ENCODE data around the gene BTRC. TPM values are rescaled to one million over a fixed set of nuclear protein-coding genes. Genes with fewer than 3 reads are reported as not detected.

The BTRC gene
- total RNA-seq, 6 experiments from 2014 or later: 4.8 to 8.4 (median 6.5) TPM

DNA sequence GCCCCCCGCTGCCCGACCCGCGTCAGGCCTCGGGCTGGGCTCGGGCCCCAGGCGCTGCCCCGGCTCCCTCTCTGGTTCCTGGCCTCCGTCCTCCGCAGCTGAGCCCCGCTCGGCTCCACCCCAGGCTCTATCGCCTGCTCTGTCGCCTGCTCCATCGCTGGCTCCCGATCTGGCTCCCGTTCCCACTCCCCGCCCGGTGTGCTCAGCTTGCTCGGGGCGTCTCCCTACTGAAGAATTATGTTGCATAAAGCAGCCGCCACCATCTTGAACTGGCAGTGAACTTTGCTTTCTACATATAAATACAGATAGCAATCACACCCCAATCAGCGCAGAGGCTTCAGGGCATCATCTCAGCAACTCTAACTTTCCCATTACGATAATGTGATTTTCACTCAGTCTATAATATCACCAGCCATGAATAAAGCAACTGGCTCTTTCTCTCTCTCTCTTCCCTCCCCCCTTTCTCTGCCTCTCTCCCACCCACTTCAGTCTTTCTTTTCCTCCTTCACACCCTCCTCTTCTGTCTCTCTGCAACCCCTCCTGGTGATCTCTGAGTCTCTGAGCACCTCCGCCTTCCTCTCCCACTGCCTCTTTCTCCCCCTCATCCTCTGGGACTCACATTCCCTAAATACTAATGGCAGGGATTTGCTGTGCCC lies 43.3 kb upstream of the BTRC start:
- intact Hi-C loops (cut with DNase I): no loop called here
- DNase-seq (no peak), ATAC-seq (no peak)
- Histone ChIP-seq H3K4me3 (no peak overlapping the region), H3K27ac (no peak overlapping the region), H3K9me3 (no peaks in the 10 kb centered on the region), H3K27me3 (no peaks in the 10 kb centered on the region), H3K4me1 (no peaks in the 10 kb centered on the region), H3K36me3 (no peaks in the 10 kb centered on the region)
- WGBS (ENCODE audit: insufficient coverage, low coverage, low lambda C conversion rate, missing lambda C conversion rate): 7% methylated on average over 8 of the region's 25 CpGs
- TF ChIP-seq, protein P1, sequence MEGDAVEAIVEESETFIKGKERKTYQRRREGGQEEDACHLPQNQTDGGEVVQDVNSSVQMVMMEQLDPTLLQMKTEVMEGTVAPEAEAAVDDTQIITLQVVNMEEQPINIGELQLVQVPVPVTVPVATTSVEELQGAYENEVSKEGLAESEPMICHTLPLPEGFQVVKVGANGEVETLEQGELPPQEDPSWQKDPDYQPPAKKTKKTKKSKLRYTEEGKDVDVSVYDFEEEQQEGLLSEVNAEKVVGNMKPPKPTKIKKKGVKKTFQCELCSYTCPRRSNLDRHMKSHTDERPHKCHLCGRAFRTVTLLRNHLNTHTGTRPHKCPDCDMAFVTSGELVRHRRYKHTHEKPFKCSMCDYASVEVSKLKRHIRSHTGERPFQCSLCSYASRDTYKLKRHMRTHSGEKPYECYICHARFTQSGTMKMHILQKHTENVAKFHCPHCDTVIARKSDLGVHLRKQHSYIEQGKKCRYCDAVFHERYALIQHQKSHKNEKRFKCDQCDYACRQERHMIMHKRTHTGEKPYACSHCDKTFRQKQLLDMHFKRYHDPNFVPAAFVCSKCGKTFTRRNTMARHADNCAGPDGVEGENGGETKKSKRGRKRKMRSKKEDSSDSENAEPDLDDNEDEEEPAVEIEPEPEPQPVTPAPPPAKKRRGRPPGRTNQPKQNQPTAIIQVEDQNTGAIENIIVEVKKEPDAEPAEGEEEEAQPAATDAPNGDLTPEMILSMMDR (IDR thresholded peaks at IDR 0.05): no peak
- no peak for TF ChIP-seq POLR2A (IDR thresholded peaks at IDR 0.05)

DNA sequence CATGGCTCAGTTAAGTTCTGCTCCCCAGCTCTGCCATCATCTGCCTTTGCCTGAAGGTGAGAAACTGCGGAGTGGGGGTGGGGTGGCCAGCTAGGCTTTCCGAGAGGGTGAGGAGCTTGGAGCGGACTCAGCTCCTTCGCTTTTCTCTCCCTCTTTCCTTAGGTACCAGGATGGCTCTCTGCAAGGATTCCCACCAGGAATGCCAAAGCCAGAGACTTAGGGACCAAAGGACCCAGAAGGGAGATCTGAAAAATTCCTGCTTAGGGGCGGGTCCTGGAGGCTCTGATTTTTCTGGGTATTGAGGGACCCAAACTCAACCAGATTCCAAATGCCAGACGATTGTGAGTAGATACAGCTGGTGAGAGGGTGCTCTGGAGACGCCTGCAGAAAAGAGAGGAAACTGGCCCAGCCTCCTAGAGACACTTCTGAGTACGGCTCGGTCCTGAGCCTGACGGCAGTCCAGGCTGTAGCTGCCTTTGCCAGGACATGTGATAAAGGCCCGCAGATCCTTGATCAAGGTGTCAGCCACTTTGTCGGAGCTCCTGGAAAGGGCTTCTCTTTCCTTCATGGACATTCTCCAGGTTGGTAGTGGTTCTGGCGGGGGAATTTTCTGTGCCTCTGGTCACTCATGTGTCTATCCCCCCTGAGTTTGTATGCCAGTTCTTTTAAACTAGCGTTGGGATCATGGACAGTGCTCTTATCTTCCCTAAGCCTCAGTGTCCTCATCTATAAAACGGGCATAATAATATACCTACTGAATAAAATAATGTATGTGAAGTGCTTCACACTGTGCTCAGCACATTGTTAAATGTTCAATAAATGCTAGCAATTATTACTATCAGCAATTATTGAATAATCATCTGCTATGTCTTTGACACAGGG lies 42.5 kb upstream of the BTRC start:
- DNase-seq: no peak
- 19% methylated on average over 11 of the region's 15 CpGs for WGBS (ENCODE audit: insufficient coverage, low coverage, low lambda C conversion rate, missing lambda C conversion rate)

DNA sequence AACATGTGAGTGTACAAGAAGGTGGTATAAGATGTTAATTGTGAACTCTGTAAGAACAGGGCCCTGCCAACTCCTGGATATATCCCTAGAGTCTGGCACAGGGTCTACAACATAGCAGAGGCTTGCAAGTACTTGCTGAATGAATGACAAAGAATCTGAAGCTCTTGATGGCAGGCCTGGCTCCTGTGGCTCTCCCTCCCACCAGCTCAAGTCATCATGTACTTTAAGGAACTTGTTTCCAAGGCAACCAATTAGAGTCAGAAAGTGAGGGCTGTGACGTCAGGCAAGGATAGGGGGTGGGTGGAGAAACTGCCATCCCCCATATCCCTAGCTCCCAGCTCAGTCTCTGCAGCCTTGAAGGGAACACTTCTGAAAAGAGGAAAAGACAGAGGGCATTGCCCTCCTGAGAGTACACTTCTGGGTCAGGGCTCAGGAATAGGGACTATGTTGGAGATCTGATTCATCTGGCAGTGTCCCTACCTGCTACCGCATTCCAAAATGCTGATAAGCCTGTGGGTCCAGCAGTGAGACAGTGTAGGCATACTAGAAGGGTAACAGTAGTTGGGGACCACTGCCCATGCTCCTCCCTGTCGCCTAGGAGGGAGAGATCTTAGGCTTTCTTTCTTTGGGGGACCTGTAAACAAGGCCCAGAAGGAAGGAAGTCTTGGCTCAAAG lies 34.6 kb upstream of the BTRC start:
- H3K36me3 ChIP-seq: no peaks in the 10 kb centered on the region
- DNase-seq (no peak), ATAC-seq (no peak)
- H3K9me3 ChIP-seq: no peaks in the 10 kb centered on the region
- no peak overlapping the region for H3K27ac ChIP-seq
- no peaks in the 10 kb centered on the region for H3K27me3 ChIP-seq
- intact Hi-C loops (cut with DNase I): no loop called here
- no peak overlapping the region for H3K4me3 ChIP-seq
- H3K4me1 ChIP-seq: no peaks in the 10 kb centered on the region
- 58% methylated on average over 3 of the region's 3 CpGs for WGBS (ENCODE audit: insufficient coverage, low coverage, low lambda C conversion rate, missing lambda C conversion rate)
- no peak for TF ChIP-seq POLR2A (IDR thresholded peaks at IDR 0.05)
- TF ChIP-seq, protein P1 (IDR thresholded peaks at IDR 0.05): no peak

More for the DNA sequence above, 42.5 kb upstream of the BTRC start:
- Histone ChIP-seq H3K4me3 (no peak overlapping the region), H3K27me3 (no peaks in the 10 kb centered on the region), H3K9me3 (no peaks in the 10 kb centered on the region), H3K36me3 (no peaks in the 10 kb centered on the region), H3K4me1 (no peaks in the 10 kb centered on the region), H3K27ac (no peak overlapping the region)
- intact Hi-C loops (cut with DNase I): no loop called here
- ATAC-seq: peak in 2 of 4 donors; percentile 28 to 30
- TF ChIP-seq, protein P1 (IDR thresholded peaks at IDR 0.05): no peak
- TF ChIP-seq POLR2A (IDR thresholded peaks at IDR 0.05): no peak

DNA sequence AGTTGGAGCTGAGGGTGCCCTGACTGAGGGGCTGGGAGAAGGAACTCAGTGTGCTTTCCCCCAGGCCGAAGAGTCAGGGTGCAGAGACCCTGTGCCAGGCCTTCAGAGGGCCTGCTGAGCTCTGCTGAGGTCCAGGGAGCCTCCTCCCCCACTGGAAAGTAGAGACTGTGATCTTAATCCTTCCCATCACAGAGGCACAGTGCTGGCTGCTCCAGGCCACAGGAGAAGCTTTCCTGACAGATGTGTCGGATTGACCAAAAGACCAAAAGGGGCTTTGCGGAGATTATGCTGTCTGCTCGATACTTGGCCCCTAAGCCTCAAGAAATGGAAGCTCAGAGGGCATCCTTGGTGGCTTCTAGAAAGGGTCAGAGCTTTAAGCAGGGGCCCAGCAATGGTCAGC lies 32.9 kb upstream of the BTRC start:
- Histone ChIP-seq H3K4me3 (no peak overlapping the region), H3K27ac (no peak overlapping the region), H3K9me3 (no peaks in the 10 kb centered on the region), H3K27me3 (no peaks in the 10 kb centered on the region), H3K36me3 (no peaks in the 10 kb centered on the region), H3K4me1 (no peaks in the 10 kb centered on the region)
- intact Hi-C loops (cut with DNase I): no loop called here
- WGBS (ENCODE audit: insufficient coverage, low coverage, low lambda C conversion rate, missing lambda C conversion rate): 81% methylated on average over 4 of the region's 4 CpGs
- no peak for ATAC-seq
- TF ChIP-seq, protein P1 (IDR thresholded peaks at IDR 0.05): no peak
- no peak for TF ChIP-seq POLR2A (IDR thresholded peaks at IDR 0.05)
- DNase-seq: no peak

Data from right lobe of liver (tissue), 6 donors.